ENCODE measurements around the gene POLR1G.

GRCh38 chr19:45448425-45448756 is 41.9 kb downstream of the POLR1G start:
- no peak for TF ChIP-seq GATA2 (IDR thresholded peaks at IDR 0.05; ENCODE audit: low read depth, low read length)
- no peak for TF ChIP-seq GATA3 (IDR thresholded peaks at IDR 0.05; ENCODE audit: low read depth, low read length)

All from SH-SY5Y (cell line).